ENCODE data around the gene ESRRB.

The ESRRB gene

DNA sequence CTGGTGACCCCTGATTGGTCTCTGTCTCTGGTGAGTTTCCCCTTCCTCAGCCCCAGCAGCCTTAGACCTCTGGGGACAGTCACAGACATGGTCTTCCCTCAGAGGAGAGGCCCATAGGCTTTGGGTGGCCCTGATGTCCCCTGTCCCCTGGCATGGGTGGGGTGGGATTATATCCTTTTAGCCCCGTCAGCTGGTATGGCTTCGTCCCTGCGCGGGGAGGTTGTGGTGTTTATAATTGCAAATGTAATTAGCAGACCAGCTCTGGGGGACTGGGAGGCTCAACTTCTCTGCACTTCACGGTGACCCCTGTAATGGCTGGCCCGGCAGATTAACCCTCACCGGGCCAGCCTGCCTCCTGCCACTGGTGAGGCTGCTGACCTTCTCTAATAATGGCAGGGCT, 5.1 kb downstream of the ESRRB start:
- Histone ChIP-seq H3K9me3 (ENCODE audit: severe bottlenecking) (no peaks in the 10 kb centered on the region), H3K36me3 (ENCODE audit: low read depth) (no peaks in the 10 kb centered on the region), H3K4me3 (ENCODE audit: severe bottlenecking) (no peak overlapping the region), H3K4me1 (ENCODE audit: insufficient read depth, poor library complexity, severe bottlenecking) (peaks cover 3% of the 10 kb centered on the region), H3K27ac (ENCODE audit: poor library complexity, severe bottlenecking) (no peak overlapping the region), H3K27me3 (ENCODE audit: insufficient read depth, poor library complexity, severe bottlenecking) (peaks cover 98% of the 10 kb centered on the region)
- DNase-seq (ENCODE audit: low spot score) (no peak), ATAC-seq (ENCODE audit: low read depth) (no peak)
- TF ChIP-seq, protein P1, sequence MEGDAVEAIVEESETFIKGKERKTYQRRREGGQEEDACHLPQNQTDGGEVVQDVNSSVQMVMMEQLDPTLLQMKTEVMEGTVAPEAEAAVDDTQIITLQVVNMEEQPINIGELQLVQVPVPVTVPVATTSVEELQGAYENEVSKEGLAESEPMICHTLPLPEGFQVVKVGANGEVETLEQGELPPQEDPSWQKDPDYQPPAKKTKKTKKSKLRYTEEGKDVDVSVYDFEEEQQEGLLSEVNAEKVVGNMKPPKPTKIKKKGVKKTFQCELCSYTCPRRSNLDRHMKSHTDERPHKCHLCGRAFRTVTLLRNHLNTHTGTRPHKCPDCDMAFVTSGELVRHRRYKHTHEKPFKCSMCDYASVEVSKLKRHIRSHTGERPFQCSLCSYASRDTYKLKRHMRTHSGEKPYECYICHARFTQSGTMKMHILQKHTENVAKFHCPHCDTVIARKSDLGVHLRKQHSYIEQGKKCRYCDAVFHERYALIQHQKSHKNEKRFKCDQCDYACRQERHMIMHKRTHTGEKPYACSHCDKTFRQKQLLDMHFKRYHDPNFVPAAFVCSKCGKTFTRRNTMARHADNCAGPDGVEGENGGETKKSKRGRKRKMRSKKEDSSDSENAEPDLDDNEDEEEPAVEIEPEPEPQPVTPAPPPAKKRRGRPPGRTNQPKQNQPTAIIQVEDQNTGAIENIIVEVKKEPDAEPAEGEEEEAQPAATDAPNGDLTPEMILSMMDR (IDR thresholded peaks at IDR 0.05; ENCODE audit: poor library complexity, severe bottlenecking), result no peak

DNA sequence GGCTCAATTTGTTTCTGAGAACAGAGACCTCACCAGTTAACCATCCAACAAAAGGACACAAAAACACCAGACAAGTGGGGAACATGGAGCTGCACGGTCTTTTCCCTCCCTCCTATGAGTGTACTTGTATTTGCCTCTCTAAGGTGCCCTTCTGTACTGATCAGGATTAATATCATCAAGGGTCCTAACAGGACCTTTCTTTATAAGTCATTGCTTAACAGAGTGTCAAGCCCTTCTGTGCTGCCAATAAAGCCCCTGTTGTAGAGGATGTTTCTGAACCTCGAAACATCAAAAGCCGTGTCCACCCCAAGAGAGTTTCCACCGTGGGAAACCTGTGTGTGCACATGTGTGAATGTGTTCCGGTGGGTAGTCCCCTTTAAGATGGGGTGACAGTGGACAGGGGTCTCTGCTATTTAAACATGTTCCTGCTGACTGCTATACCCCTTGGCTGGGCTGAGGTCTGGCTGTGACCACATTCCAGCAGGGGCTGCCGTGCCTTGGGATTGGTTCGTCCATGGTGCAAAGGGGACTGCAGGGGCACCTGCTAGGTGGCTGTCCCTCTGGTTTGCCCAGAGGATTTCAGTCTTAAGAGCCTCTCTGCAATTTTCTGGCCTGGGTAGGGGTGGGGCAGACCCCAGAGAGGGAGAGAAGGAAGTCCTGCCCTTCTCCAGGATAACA, 6.0 kb downstream of the ESRRB start:
- no peaks in the 10 kb centered on the region for H3K9me3 ChIP-seq (ENCODE audit: severe bottlenecking)
- H3K4me3 ChIP-seq (ENCODE audit: severe bottlenecking), result no peak overlapping the region
- peaks cover 92% of the 10 kb centered on the region for H3K27me3 ChIP-seq (ENCODE audit: insufficient read depth, poor library complexity, severe bottlenecking)
- TF ChIP-seq, protein P1 (IDR thresholded peaks at IDR 0.05; ENCODE audit: poor library complexity, severe bottlenecking), result no peak
- H3K4me1 ChIP-seq (ENCODE audit: insufficient read depth, poor library complexity, severe bottlenecking), result no peaks in the 10 kb centered on the region
- ATAC-seq (ENCODE audit: low read depth) (no peak), DNase-seq (ENCODE audit: low spot score) (no peak)
- no peak overlapping the region for H3K27ac ChIP-seq (ENCODE audit: poor library complexity, severe bottlenecking)
- no peaks in the 10 kb centered on the region for H3K36me3 ChIP-seq (ENCODE audit: low read depth)

DNA sequence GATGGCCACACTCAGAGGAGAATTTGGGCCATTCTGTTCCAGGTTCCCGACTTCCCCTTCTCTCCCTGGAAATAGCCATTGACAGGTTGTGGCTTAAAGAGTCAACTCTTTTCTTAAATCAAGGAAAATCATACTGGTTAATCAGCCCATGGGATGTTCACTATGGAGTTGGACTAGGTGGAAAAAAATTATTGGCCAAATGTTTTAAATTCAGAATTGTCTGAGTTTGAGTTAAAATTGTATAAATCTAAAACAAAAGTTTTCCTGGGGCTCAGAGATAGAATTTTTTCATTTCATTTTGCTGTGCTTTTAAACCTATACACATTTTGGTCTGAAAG, 6.5 kb downstream of the ESRRB start:
- Histone ChIP-seq H3K4me1 (ENCODE audit: insufficient read depth, poor library complexity, severe bottlenecking) (no peaks in the 10 kb centered on the region), H3K27me3 (ENCODE audit: insufficient read depth, poor library complexity, severe bottlenecking) (peaks cover 87% of the 10 kb centered on the region), H3K36me3 (ENCODE audit: low read depth) (no peaks in the 10 kb centered on the region), H3K4me3 (ENCODE audit: severe bottlenecking) (no peak overlapping the region), H3K27ac (ENCODE audit: poor library complexity, severe bottlenecking) (no peak overlapping the region), H3K9me3 (ENCODE audit: severe bottlenecking) (no peaks in the 10 kb centered on the region)
- TF ChIP-seq, protein P1 (IDR thresholded peaks at IDR 0.05; ENCODE audit: poor library complexity, severe bottlenecking), result no peak
- no peak for ATAC-seq (ENCODE audit: low read depth)
- DNase-seq (ENCODE audit: low spot score), result no peak

DNA sequence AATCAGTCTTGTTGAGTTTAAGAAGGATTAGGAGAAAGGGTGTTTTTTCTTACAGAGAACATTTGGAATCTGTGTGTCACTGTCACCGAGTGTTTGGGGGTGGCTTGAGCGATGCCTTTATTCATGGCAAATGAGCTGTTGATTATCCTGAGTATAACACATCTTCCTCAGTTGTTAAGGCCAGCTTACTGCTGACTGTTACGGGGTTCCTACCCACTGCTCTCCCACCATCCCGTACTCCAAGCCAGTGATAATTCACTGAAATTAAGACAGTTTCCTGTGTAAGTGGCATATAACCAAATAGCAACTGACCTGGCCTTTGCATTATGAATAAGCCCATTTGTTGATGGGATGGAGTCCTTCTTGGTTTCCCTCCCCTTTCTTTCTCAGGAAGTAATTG, 9.5 kb downstream of the ESRRB start:
- H3K4me3 ChIP-seq (ENCODE audit: severe bottlenecking), result no peak overlapping the region
- H3K27me3 ChIP-seq (ENCODE audit: insufficient read depth, poor library complexity, severe bottlenecking), result peaks cover 60% of the 10 kb centered on the region
- TF ChIP-seq, protein P1 (IDR thresholded peaks at IDR 0.05; ENCODE audit: poor library complexity, severe bottlenecking), result no peak
- DNase-seq (ENCODE audit: low spot score) (no peak), ATAC-seq (ENCODE audit: low read depth) (no peak)
- no peaks in the 10 kb centered on the region for H3K9me3 ChIP-seq (ENCODE audit: severe bottlenecking)
- H3K4me1 ChIP-seq (ENCODE audit: insufficient read depth, poor library complexity, severe bottlenecking), result no peaks in the 10 kb centered on the region
- no peaks in the 10 kb centered on the region for H3K36me3 ChIP-seq (ENCODE audit: low read depth)
- no peak overlapping the region for H3K27ac ChIP-seq (ENCODE audit: poor library complexity, severe bottlenecking)

DNA sequence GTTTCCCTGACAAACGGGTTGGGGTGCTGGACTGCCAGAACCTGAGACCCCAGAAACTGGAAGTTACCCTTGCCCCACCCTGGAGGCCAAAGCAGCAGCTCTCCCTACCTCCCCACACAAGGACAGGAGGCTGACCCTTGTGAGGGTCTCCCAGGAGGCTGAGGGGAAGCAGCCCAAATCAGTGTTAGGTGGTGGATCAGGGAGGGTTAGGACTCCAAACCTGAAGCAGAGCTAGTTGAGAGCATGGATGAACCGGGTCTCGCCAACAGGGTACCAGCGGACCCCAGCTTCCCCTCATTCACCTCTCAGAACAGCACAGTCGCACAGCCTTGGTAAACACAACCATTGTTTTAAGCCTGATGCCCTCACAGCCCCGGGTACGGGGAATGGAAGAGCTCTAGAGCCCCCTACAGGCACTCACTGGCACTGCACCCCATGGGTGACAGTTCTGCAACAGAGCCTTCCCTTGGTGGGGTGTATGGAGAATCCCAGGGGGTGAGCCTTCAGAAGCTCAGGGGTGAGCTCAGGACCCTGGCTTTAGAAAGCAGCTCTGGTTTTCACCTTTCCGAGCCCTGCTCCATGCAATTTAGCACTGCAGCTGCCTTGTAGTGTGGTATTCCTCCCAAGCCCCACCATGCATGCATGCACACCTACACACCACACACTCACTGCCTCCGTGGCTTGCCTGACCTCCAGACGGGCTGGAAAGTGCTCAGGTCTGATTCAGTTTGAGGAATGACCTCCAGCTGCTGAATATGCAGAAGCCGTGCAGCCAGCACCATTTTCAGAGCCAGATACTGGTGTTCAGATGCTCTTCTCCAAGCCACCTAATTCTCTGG, 11.2 kb downstream of the ESRRB start:
- no peaks in the 10 kb centered on the region for H3K9me3 ChIP-seq (ENCODE audit: severe bottlenecking)
- DNase-seq (ENCODE audit: low spot score) (no peak), ATAC-seq (ENCODE audit: low read depth) (peak; percentile 89)
- TF ChIP-seq, protein P1 (IDR thresholded peaks at IDR 0.05; ENCODE audit: poor library complexity, severe bottlenecking), result peak; percentile 97
- no peak overlapping the region for H3K27ac ChIP-seq (ENCODE audit: poor library complexity, severe bottlenecking)
- H3K4me3 ChIP-seq (ENCODE audit: severe bottlenecking), result no peak overlapping the region
- no peaks in the 10 kb centered on the region for H3K4me1 ChIP-seq (ENCODE audit: insufficient read depth, poor library complexity, severe bottlenecking)
- H3K36me3 ChIP-seq (ENCODE audit: low read depth), result no peaks in the 10 kb centered on the region
- peaks cover 42% of the 10 kb centered on the region for H3K27me3 ChIP-seq (ENCODE audit: insufficient read depth, poor library complexity, severe bottlenecking)
